NCI-H128 (cell line): Measurements from ENCODE around the gene GRIK2.

Source experiments
- DNase-seq: peaks from one replicate; lab custom pipeline; 2025; ENCODE audit not compliant: unreplicated experiment; lab: John Stamatoyannopoulos, UW

Gene GRIK2

GRCh38 chr6:101853231-101854085 is 459.9 kb downstream of the GRIK2 start:
- no peak for DNase-seq

DNA sequence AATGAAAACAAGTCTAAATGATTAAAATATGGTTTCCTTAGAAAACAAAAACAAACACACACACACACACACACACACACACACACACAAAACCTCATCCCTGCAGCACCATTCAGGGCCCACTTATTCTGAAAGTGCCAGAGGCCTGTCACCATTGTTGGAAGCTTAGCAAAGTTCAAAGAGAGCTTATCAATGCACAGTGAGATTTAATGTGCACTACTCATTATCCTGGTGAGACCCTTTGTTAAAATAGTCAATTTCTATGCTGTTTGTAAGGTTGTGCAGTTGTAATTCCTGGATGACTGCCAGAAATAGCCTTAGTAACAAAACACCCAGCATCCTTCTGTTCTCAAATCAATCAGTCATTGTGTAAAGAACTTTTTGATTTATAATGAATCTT is 482.9 kb downstream of the GRIK2 start:
- DNase-seq = peak; percentile 51

DNA sequence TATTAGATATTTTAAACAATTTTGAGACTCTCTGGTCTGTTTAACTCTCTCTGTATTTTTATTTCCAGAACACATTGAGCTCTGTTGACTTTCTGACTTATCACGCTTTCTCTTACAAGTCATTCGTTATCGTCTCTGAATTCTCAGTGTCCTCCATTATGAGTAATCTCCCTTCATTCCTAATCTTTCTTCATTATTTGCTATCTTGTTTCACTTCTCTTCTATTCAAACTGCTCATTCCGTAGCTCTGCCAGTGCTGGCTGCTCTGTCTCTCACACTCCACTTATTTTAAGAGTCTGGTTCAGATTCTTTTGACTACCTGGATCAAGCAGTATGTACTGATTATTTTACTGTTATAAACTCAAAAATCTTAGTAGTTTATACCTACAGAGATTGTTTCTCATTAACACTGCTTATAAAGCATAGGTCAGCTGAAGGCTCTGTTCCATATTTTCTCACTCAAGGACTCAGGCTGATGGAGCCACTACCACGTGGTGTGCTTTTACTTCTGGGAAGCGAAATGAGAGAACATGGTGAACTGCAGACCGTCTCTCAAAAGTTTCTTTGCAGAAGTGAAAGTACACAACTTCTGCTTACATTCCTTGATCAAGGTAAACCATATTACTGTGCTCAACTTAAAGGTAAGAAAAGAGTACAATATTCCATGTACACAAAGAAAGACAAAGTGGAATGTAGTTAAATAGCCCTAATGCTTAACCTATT is 485.2 kb downstream of the GRIK2 start:
- DNase-seq = no peak

- no peak for DNase-seq
These were observed 486.3 kb downstream of the GRIK2 start for GRCh38 chr6:101879782-101880181.

- DNase-seq = no peak
These were observed 490.0 kb downstream of the GRIK2 start for GRCh38 chr6:101883505-101883904.

GRCh38 chr6:101887532-101887931 is 494.0 kb downstream of the GRIK2 start:
- DNase-seq = no peak

DNA sequence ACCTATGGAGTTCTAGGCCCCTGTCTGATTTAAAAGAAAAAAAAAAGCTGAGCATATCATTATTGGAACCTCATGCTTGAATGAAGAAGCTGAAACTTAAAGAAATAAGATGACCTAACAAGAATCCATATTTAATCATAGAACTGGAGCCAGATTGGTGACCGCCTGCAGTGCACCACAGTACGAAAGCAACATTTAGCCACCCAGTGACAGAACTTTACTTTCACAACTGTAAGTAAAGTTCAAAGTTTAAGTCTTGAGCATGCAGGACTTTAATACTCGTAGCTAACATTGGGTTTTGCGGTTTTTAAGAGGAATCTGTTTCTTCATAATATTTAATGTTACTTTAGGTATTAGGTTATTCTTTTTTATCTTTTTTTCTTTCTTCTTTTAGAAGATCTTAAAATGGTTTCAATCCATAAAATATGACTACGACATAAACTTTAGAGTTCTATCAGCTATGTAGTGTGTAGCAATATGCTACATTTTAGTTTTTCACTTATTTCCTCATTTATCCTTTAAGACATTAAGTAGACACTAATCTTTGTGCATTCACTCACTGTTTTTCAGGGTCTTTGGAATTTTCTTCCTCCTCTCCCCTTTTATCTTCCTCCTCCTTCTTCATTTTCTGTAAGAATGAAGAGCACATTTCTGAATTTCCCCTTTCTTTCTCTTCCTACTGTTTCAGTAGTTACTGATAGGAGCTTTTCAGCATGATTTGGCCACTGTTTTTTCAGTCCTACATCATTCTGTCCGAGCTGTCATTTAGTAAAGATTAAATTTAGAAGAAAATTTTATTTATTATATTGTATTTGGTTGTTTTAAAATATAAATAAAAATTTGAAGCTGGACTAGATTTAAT is 514.1 kb downstream of the GRIK2 start:
- no peak for DNase-seq

DNA sequence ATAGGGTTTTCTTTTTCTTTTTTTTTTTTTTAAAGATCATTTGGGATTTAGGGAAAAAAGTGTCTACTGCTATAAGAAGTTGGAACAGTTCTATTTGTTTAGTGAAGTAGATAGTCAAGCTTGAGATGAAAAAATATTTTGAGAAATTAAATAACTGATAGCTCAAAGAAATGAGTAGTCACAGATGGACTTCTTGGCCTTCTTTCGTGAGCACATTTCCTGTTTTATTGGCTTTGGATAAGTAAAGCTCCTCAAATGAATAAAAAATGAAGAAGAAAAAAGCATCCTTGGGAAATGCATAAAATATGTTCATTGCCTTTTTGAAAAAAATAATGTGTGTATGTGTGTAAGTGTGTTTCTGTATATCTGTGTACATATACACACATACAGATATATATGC is 515.9 kb downstream of the GRIK2 start:
- no peak for DNase-seq

DNA sequence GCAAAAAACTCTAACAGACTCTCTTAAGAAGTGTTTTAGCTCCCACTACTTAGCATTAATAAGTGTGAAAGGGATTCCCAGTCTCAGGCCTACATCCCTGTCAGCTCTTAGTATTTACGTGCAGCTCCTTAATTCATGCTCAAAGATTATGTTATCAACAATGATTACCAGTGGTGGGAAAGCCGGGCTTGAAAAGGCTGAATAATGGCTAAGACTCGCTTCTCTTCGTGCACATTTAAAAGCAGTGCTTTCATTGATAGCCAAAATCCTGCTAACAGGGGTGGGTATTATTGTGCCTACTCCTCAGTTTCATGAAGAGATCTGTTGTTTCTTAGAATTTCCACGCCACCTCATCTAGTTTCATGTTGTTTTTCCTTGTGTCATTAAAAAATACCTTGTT is 518.8 kb downstream of the GRIK2 start:
- no peak for DNase-seq

DNA sequence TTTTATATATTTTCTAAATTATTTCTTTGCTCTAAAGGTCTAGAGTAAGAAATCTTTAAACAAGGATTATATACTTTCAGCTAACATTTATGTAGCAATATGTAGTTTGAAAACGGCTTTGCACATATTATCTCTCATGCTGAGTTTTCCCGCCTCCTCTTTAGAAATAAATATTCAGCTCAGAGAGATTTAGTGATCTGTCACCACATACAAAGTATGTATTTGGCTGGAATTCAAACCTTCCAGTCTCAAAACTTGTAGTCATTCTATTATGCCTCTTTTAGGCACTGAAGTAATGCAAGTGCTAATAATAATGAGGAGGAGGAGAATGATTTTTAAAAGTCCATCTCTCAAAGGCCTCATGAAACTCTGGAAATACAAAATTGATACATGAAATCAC is 525.0 kb downstream of the GRIK2 start:
- no peak for DNase-seq

GRCh38 chr6:101921829-101922450 is 528.4 kb downstream of the GRIK2 start:
- no peak for DNase-seq

DNA sequence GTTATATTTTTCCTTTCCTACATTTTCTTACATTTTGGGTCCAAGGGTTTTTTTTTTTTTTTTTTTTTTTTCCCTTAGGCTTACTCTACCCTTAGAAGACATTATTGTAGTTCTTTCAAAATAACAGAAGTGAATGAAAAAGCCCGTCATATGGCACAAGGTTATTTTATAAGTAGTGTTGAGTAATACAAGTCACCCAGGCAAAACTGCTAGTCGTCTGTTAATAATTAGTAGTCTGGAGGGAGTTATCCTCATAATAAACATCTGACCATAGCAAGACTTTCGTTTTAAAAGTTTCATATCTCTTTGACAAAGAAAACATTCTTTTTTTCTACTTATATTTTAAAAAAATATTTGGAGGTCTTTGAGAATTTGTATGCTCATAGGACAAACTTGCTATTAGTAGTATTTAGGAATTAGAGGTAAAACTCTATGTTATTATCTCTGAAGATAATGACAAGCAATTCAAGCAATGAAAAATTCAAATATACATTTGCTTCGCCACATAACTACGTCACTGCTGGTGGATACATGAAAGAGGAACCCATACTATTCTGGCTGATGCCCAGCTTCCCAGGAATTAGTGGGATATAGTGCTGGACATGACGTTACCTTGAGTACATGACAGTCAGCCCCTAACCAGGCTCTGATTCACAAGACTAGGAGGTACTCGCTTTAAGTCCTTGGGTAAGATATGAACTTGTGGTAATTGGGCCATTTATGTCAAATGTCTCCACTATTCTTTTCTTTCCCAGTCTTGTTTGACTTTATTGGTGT is 532.8 kb downstream of the GRIK2 start:
- DNase-seq = no peak

GRCh38 chr6:101931766-101932165 is 538.3 kb downstream of the GRIK2 start:
- no peak for DNase-seq

- no peak for DNase-seq
These were observed 539.2 kb downstream of the GRIK2 start for GRCh38 chr6:101932704-101933103.

GRCh38 chr6:101935732-101936131 is 542.2 kb downstream of the GRIK2 start:
- no peak for DNase-seq

DNA sequence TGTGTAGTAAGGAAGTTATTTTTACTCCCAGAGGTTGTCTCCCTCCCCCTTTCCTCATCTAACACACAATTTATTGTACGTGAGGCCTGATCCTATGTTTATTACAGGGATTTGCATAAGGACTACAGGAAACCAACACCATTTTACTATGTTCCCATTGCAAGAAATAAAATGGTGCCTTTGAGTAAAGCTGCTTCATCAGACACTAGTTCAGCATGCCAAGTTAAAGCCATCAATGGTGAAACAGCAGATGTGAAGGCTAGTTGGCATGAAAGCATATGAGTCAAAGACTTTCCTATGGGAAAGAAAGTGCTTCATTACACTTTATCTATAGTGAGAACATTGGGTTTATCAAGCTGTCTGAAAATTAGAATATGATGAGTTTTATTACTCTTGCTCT is 543.0 kb downstream of the GRIK2 start:
- DNase-seq = no peak

DNA sequence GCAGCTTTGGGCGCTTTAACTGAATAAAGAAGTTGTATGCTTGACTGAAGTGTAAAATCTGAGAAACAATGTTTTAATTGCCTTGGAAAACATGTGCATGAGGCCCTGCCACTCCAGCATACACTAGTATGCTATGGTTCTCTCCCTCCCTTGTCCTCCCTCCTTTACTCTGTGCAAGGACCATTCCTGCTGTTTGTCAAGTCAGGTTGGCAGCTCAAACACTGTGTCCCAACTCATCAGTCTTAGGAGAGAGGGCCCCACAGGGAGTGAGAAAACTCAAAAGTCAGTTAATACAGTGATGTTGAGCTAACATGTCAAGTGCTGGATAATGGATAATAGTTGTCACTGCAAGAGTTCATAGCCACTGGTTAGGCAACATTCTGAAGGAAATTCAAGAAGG is 543.6 kb downstream of the GRIK2 start:
- DNase-seq = no peak

DNA sequence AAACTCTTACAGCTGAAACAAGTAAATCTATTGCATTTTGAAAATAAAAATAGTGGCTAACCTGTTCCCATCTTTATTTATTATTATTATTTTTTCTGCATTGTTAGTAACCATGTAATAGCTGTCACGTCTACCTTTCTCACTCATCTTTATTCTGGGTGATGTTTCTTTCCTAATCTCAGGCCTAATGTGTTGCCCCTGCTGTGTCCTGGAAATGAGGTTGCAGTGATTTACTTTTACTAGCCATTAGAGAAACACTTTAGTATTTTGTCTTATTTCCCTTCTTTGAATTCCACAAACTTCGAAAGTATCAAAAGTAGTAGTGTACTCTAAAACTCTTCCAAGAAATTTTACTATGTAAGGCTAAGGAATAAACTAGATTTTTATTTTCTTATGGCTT is 546.9 kb downstream of the GRIK2 start:
- no peak for DNase-seq

GRCh38 chr6:101956961-101957360 is 563.5 kb downstream of the GRIK2 start:
- DNase-seq = no peak

GRCh38 chr6:101961357-101961756 is 567.8 kb downstream of the GRIK2 start:
- DNase-seq = no peak
